Thyroid gland (tissue), 4 donors: ENCODE data around the gene ATP13A3. TPM values are rescaled to one million over a fixed set of nuclear protein-coding genes. Genes with fewer than 3 reads are reported as not detected.

ENCODE experiments used
- DNase-seq, 2 donors: peaks; one replicate each; pipeline ENCODE4 v3.0.0-alpha.2; 2019
- H3K27ac ChIP-seq, 3 donors: fragments of 200-600 bp; sonication (generic); 1 replicate in 2 of 3; 2 replicates in 1 of 3; pipeline ENCODE4 v1.5.1; 2016 to 2019; ENCODE audit warnings: mild to moderate bottlenecking in 1 of 3, moderate library complexity in 1 of 3
- H3K27me3 ChIP-seq: fragments of 200-600 bp; sonication (generic); one replicate; pipeline ENCODE4 v1.5.1; 2019
- H3K36me3 ChIP-seq, 2 donors: fragments of 200-600 bp; sonication (generic); one replicate each; pipeline ENCODE4 v1.5.1; 2016 to 2019
- H3K4me1 ChIP-seq, 2 donors: fragments of 200-600 bp; sonication (generic); one replicate each; pipeline ENCODE4 v1.5.1; 2017 to 2019
- H3K4me3 ChIP-seq, 3 donors: fragments of 200-600 bp; sonication (generic); replicated peaks in 1 of 3; 1 replicate in 2 of 3; 2 replicates in 1 of 3; pipeline ENCODE4 v1.5.1; 2016; ENCODE audit warnings: mild to moderate bottlenecking in 1 of 3
- H3K9me3 ChIP-seq: fragments of 200-600 bp; sonication (generic); one replicate; pipeline ENCODE4 v1.5.1; 2017
- POLR2A ChIP-seq, 2 donors: fragments of 450-650 bp; IDR thresholded peaks; one replicate each; pipeline ENCODE4 v1.6.1; 2017; ENCODE audit warnings: antibody characterized with exemption in 2 of 2, mild to moderate bottlenecking in 2 of 2, moderate library complexity in 1 of 2
- WGBS, 2 donors: methylation state at CpG; one replicate each; pipeline ENCODE4 v1.1.5; 2017; 5-methylcytosine and 5-hydroxymethylcytosine counted together
- intact Hi-C: fragments of 100-400 bp; cut with DNase I; formaldehyde crosslinking; loops from one replicate; pipeline ENCODE4 v1.15.1; 2023
- total RNA-seq, 4 donors: library from RNA; depleted of rRNA; stranded (reverse); fragments of >200 nt; gene quantifications; one replicate each; pipeline ENCODE4 v1.2.3, GENCODE V29; 2016
- TF ChIP-seq, protein P1 (sequence below), 6 experiments: fragments of 200-600 bp in 3 of 6; fragments of 450-650 bp in 3 of 6; sonication (generic) in 3 of 6; IDR thresholded peaks; one replicate each; pipeline ENCODE4 v1.5.1; 2016 to 2019; ENCODE audit warnings: antibody characterized with exemption in 6 of 6, mild to moderate bottlenecking in 2 of 6, inconsistent platforms in 1 of 6, moderate library complexity in 1 of 6

ATP13A3 gene
- total RNA-seq, 4 donors from 2014 or later = 262 to 426 (median 341) TPM

DNA sequence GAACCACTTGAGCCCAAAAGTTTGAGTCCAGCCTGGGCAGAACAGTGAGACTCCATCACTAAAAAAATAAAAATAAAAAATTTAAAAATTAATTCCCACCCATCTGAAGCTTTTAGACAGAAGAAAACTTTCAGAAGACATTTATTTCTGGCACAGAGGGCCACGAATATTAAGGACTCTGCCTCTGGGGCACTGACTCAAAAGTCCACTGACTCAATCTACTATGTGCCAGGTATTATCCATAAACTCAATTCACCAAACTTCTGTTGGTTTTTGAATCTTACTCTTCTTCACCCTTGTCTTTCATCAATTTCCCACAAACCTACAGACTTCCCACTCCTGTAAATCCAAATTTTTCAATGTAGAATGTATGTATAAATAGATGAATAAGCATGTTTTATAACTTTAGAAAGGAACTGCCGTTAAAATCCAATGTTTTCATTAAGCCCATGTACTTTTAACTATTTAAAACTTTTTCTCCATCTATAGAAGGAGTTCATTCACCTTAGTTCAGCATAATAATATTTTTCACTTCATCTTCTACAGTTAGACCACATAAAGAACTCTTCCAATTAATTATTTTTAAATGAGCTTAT is 19.9 kb downstream of the ATP13A3 start:
- H3K4me1 ChIP-seq = peaks cover 0 to 13% of the 10 kb centered on the region in 2 donors
- H3K9me3 ChIP-seq = no peaks in the 10 kb centered on the region
- DNase-seq = no peak
- no peak overlapping the region for H3K27ac ChIP-seq
- intact Hi-C loops = no loop called here
- TF ChIP-seq, protein P1, sequence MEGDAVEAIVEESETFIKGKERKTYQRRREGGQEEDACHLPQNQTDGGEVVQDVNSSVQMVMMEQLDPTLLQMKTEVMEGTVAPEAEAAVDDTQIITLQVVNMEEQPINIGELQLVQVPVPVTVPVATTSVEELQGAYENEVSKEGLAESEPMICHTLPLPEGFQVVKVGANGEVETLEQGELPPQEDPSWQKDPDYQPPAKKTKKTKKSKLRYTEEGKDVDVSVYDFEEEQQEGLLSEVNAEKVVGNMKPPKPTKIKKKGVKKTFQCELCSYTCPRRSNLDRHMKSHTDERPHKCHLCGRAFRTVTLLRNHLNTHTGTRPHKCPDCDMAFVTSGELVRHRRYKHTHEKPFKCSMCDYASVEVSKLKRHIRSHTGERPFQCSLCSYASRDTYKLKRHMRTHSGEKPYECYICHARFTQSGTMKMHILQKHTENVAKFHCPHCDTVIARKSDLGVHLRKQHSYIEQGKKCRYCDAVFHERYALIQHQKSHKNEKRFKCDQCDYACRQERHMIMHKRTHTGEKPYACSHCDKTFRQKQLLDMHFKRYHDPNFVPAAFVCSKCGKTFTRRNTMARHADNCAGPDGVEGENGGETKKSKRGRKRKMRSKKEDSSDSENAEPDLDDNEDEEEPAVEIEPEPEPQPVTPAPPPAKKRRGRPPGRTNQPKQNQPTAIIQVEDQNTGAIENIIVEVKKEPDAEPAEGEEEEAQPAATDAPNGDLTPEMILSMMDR (IDR thresholded peaks at IDR 0.05) = no peak
- TF ChIP-seq POLR2A (IDR thresholded peaks at IDR 0.05) = no peak
- no peak overlapping the region for H3K4me3 ChIP-seq
- 83 to 86% methylated on average over 2 of the region's 2 CpGs for WGBS, 2 donors
- no peaks in the 10 kb centered on the region for H3K27me3 ChIP-seq
- H3K36me3 ChIP-seq = no peaks in the 10 kb centered on the region

DNA sequence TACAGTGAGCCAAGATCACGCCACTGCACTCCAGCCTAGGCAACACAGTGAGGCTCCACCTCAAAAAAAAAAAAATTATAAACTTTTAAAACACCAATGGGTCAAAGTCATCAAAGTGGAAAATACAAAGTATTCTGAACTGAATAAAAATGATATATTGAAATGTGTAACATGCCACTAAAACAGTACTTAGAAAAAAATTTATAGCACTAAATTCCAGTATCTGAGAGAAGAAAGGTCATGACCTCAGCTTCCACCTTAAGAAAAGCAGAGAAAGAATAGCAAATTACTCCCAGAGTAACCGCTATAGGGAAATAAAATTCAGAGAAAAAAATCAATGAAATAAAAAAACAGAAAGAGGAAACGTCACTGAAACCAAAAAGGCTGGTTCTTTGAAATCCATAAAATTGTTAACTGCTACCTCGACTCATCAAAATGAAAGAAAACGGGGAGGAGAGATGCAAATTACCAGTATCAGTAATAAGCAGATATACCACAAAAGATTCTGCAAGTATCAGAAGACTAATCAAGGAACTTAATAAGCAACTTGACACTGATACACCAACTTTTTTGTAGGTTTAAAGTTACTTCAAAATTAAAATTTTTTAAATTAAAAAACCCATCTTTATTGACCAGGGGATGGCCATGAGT is 20.8 kb downstream of the ATP13A3 start:
- no peak overlapping the region for H3K27ac ChIP-seq
- H3K4me1 ChIP-seq = peaks cover 0 to 10% of the 10 kb centered on the region in 2 donors
- no peak overlapping the region for H3K4me3 ChIP-seq
- intact Hi-C loops = no loop called here
- H3K27me3 ChIP-seq = no peaks in the 10 kb centered on the region
- no peaks in the 10 kb centered on the region for H3K9me3 ChIP-seq
- TF ChIP-seq, protein P1 (IDR thresholded peaks at IDR 0.05) = no peak
- no peak for TF ChIP-seq POLR2A (IDR thresholded peaks at IDR 0.05)
- DNase-seq = no peak
- 77 to 86% methylated on average over 5 of the region's 5 CpGs for WGBS, 2 donors
- H3K36me3 ChIP-seq = no peaks in the 10 kb centered on the region

DNA sequence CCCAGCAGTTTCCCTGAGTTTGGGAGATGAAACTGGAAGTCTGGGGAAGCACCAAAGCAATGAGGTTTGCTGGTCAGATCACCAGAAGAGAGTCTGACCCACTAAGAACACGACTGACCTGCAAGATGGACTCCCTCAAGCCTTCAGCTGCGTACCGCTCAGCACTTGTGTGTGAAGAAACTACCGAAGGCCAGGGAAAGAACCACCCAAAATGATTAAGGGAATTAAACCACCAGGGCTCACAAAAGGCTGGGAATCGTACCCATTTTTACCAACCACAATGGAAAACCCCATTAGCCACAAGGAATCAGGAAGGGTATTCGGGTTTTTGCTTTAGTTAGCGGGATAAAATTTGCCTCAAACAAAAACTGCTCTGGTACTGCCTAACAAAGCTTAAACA is 21.6 kb downstream of the ATP13A3 start:
- no peak for DNase-seq
- H3K27ac ChIP-seq = no peak overlapping the region
- intact Hi-C loops = no loop called here
- WGBS, 2 donors = 92 to 96% methylated on average over 7 of the region's 7 CpGs
- no peaks in the 10 kb centered on the region for H3K27me3 ChIP-seq
- H3K36me3 ChIP-seq = peaks cover 0 to 2% of the 10 kb centered on the region in 2 donors
- no peaks in the 10 kb centered on the region for H3K9me3 ChIP-seq
- TF ChIP-seq, protein P1 (IDR thresholded peaks at IDR 0.05) = no peak
- TF ChIP-seq POLR2A (IDR thresholded peaks at IDR 0.05) = no peak
- no peak overlapping the region for H3K4me3 ChIP-seq
- peaks cover 4 to 10% of the 10 kb centered on the region in 2 donors for H3K4me1 ChIP-seq

DNA sequence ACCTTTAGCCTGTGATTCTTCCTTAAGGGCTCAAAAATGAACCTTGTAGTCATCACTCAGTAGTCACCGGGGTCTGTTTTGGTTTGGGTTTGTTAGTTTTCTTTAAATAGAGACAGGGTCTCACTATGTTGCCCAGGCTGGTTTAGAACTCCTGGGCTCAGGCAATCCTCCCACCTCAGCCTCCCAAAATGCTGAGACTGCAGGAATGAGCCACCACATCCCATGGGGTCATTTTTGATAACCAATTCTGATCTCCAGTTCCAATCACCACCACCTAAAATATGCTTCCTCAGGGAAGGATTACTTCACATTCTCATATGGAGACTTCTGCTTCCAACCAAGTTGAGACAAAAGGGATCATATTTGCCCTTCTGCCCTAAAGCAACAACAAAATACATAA is 22.1 kb downstream of the ATP13A3 start:
- intact Hi-C loops = no loop called here
- no peak overlapping the region for H3K4me3 ChIP-seq
- no peak for TF ChIP-seq POLR2A (IDR thresholded peaks at IDR 0.05)
- TF ChIP-seq, protein P1 (IDR thresholded peaks at IDR 0.05) = no peak
- no peak for DNase-seq
- H3K27me3 ChIP-seq = no peaks in the 10 kb centered on the region
- peaks cover 0 to 6% of the 10 kb centered on the region in 2 donors for H3K36me3 ChIP-seq
- 82 to 92% methylated on average over 1 of the region's 1 CpG for WGBS, 2 donors
- no peak overlapping the region for H3K27ac ChIP-seq
- peaks cover 6 to 10% of the 10 kb centered on the region in 2 donors for H3K4me1 ChIP-seq
- H3K9me3 ChIP-seq = no peaks in the 10 kb centered on the region

DNA sequence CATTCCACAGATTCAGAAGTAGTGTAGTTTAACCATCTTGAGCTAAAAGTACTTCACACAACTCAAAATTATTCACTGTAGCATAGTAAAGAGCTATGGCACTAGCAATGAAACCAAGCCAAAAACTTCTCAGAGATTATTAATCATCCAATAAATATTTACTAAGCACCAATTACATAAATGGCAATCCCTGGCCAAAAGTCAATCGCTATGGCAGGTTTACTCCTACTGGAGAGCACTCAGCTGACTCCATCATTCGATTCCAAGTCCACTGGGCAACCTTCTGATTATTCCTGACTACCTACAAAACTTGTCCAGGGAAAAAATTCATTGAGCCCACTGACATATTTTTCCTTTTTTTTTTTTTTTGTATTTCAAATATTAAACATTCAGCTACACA is 23.9 kb downstream of the ATP13A3 start:
- TF ChIP-seq POLR2A (IDR thresholded peaks at IDR 0.05) = no peak
- TF ChIP-seq, protein P1 (IDR thresholded peaks at IDR 0.05) = no peak
- Histone ChIP-seq H3K27ac (no peak overlapping the region), H3K36me3 (peaks cover 0 to 6% of the 10 kb centered on the region in 2 donors), H3K27me3 (no peaks in the 10 kb centered on the region), H3K9me3 (no peaks in the 10 kb centered on the region), H3K4me3 (no peak overlapping the region), H3K4me1 (peaks cover 6 to 10% of the 10 kb centered on the region in 2 donors)
- no peak for DNase-seq
- intact Hi-C loops = no loop called here
- 91 to 92% methylated on average over 2 of the region's 2 CpGs for WGBS, 2 donors
